ENCODE measurements around the gene TXLNG. TPM values are rescaled to one million over a fixed set of nuclear protein-coding genes. Genes with fewer than 3 reads are reported as not detected.

Gene TXLNG
- total and polyA plus RNA-seq, 2 of the 13 experiments (the other 11 are each of a cell fraction or from before 2014, with no cell fraction given) = 13.1 to 15.5 TPM

DNA sequence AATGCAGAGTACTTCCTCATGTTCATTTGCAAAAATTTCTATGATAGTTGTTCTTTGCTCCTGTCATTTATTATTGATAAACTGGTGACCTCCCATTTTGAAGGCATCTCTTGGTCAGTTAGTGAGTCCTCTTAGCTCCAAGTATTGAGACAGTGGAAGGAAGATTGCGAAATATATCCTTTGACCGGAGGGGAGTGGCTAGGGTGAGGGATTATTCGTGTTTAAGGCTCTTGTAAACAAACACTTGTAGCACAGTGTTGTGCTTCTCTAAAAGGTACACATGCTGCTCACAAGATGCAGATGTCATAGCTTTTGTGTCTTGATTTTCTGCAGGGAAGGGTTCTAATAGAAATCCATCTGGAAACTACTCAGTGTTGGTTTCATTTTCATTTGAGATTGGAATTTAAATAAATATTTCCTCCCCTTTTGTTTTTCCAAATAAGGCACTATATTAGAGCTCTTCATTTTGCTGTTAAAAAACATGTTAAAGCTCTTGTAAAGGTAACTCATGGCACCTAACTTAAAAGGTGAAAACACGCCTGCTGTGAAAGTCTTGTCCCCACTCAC lies 21.8 kb downstream of the TXLNG start:
- in situ Hi-C loops (cut with HindIII; ENCODE audit: extremely low pct_ligation_motif_present, low pct_unique_long_range_greater_than_20kb) = no loop called here
- H4K20me1 ChIP-seq (ENCODE audit: insufficient read depth, low read length) = peaks cover 2% of the 10 kb centered on the region
- H3K4me1 ChIP-seq (ENCODE audit: insufficient read depth, low read length) = peaks cover 18% of the 10 kb centered on the region
- H3K27me3 ChIP-seq (ENCODE audit: control insufficient read depth in 1 of 2, insufficient read depth in 2 of 2, low read length in 2 of 2) = no peaks in the 10 kb centered on the region
- H3K27ac ChIP-seq (ENCODE audit: extremely low read length, insufficient read depth, low read length) = peak overlapping the region; percentile 48
- ChIA-PET CTCF (ENCODE audit: low intra/inter-chr PET ratio, low total read pairs) (no interaction called here), POLR2A (interaction anchor here (1.3 to 2.1 kb wide), 3 partner anchors 22 to 89 kb away, joined by 6 to 16 read pairs (median 6); partner anchors contain the start of genes SYAP1 and TXLNG)
- peak; percentile 64 for DNase-seq (ENCODE audit: low spot score)
- no peaks in the 10 kb centered on the region for H3K9me3 ChIP-seq (ENCODE audit: low read length)
- WGBS (ENCODE audit: low lambda C conversion rate) = 30% methylated on average over 4 of the region's 4 CpGs
- no peak overlapping the region for H3K9ac ChIP-seq (ENCODE audit: insufficient read depth, low read depth, low read length)
- H3K4me2 ChIP-seq (ENCODE audit: low read depth, low read length) = peak overlapping the region; percentile 42; the same call in 1 of the 2 replicates
- H3K36me3 ChIP-seq (replicated peaks in 1 of 2; ENCODE audit: control insufficient read depth in 1 of 2, insufficient read depth in 2 of 2, low read length in 2 of 2) = no peaks in the 10 kb centered on the region
- peak; percentile 90 for ATAC-seq
- peak; percentile 63 for FAIRE-seq
- intact Hi-C loops (cut with micrococcal nuclease; ENCODE audit: unreplicated experiment) = no loop called here
- no peak overlapping the region for H2AFZ ChIP-seq (ENCODE audit: low read length)
- BruUV-seq (replicated peaks) = no TSS peak
- peaks cover 55% of the 10 kb centered on the region for H3K79me2 ChIP-seq (ENCODE audit: insufficient read depth, low read length)
- peak overlapping the region in 2 of 3 experiments; percentile 16 to 40; a peak in 2 of 6 replicates for H3K4me3 ChIP-seq (replicated peaks in 1 of 3; ENCODE audit: insufficient read depth in 1 of 3, low read depth in 2 of 3, low read length in 3 of 3)
- TF ChIP-seq, protein P1, sequence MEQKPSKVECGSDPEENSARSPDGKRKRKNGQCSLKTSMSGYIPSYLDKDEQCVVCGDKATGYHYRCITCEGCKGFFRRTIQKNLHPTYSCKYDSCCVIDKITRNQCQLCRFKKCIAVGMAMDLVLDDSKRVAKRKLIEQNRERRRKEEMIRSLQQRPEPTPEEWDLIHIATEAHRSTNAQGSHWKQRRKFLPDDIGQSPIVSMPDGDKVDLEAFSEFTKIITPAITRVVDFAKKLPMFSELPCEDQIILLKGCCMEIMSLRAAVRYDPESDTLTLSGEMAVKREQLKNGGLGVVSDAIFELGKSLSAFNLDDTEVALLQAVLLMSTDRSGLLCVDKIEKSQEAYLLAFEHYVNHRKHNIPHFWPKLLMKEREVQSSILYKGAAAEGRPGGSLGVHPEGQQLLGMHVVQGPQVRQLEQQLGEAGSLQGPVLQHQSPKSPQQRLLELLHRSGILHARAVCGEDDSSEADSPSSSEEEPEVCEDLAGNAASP (CRISPR knock-in tag; IDR thresholded peaks at IDR 0.05; ENCODE audit: borderline replicate concordance) = 0 out of 2 replicates have a peak, but pooled peaks have one; percentile 28
- 0 out of 2 replicates have a peak, but pooled peaks have one; percentile 37 for TF ChIP-seq MIXL1 (CRISPR knock-in tag; IDR thresholded peaks at IDR 0.05)
- no peak for TF ChIP-seq KAT2B (IDR thresholded peaks at IDR 0.05; ENCODE audit: borderline replicate concordance, low read depth, low read length)
- no peak for TF ChIP-seq ZNF224 (CRISPR knock-in tag; IDR thresholded peaks at IDR 0.05)
- no peak for TF ChIP-seq ZNF256 (CRISPR knock-in tag; conservative IDR thresholded peaks at IDR 0.05)
- TF ChIP-seq TARDBP (CRISPR knock-in tag; IDR thresholded peaks at IDR 0.05) = peak; percentile 49; the same call in 1 of the 2 replicates
- TF ChIP-seq, protein P2, sequence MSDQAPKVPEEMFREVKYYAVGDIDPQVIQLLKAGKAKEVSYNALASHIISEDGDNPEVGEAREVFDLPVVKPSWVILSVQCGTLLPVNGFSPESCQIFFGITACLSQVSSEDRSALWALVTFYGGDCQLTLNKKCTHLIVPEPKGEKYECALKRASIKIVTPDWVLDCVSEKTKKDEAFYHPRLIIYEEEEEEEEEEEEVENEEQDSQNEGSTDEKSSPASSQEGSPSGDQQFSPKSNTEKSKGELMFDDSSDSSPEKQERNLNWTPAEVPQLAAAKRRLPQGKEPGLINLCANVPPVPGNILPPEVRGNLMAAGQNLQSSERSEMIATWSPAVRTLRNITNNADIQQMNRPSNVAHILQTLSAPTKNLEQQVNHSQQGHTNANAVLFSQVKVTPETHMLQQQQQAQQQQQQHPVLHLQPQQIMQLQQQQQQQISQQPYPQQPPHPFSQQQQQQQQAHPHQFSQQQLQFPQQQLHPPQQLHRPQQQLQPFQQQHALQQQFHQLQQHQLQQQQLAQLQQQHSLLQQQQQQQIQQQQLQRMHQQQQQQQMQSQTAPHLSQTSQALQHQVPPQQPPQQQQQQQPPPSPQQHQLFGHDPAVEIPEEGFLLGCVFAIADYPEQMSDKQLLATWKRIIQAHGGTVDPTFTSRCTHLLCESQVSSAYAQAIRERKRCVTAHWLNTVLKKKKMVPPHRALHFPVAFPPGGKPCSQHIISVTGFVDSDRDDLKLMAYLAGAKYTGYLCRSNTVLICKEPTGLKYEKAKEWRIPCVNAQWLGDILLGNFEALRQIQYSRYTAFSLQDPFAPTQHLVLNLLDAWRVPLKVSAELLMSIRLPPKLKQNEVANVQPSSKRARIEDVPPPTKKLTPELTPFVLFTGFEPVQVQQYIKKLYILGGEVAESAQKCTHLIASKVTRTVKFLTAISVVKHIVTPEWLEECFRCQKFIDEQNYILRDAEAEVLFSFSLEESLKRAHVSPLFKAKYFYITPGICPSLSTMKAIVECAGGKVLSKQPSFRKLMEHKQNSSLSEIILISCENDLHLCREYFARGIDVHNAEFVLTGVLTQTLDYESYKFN (CRISPR knock-in tag; conservative IDR thresholded peaks at IDR 0.05) = peak; percentile 54
- TF ChIP-seq, protein P3, sequence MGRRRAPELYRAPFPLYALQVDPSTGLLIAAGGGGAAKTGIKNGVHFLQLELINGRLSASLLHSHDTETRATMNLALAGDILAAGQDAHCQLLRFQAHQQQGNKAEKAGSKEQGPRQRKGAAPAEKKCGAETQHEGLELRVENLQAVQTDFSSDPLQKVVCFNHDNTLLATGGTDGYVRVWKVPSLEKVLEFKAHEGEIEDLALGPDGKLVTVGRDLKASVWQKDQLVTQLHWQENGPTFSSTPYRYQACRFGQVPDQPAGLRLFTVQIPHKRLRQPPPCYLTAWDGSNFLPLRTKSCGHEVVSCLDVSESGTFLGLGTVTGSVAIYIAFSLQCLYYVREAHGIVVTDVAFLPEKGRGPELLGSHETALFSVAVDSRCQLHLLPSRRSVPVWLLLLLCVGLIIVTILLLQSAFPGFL (CRISPR knock-in tag; IDR thresholded peaks at IDR 0.05) = no peak
- TF ChIP-seq, protein P4, sequence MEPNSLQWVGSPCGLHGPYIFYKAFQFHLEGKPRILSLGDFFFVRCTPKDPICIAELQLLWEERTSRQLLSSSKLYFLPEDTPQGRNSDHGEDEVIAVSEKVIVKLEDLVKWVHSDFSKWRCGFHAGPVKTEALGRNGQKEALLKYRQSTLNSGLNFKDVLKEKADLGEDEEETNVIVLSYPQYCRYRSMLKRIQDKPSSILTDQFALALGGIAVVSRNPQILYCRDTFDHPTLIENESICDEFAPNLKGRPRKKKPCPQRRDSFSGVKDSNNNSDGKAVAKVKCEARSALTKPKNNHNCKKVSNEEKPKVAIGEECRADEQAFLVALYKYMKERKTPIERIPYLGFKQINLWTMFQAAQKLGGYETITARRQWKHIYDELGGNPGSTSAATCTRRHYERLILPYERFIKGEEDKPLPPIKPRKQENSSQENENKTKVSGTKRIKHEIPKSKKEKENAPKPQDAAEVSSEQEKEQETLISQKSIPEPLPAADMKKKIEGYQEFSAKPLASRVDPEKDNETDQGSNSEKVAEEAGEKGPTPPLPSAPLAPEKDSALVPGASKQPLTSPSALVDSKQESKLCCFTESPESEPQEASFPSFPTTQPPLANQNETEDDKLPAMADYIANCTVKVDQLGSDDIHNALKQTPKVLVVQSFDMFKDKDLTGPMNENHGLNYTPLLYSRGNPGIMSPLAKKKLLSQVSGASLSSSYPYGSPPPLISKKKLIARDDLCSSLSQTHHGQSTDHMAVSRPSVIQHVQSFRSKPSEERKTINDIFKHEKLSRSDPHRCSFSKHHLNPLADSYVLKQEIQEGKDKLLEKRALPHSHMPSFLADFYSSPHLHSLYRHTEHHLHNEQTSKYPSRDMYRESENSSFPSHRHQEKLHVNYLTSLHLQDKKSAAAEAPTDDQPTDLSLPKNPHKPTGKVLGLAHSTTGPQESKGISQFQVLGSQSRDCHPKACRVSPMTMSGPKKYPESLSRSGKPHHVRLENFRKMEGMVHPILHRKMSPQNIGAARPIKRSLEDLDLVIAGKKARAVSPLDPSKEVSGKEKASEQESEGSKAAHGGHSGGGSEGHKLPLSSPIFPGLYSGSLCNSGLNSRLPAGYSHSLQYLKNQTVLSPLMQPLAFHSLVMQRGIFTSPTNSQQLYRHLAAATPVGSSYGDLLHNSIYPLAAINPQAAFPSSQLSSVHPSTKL (CRISPR knock-in tag; IDR thresholded peaks at IDR 0.05) = peak; percentile 54; the same call in 1 of the 2 replicates
- TF ChIP-seq, protein P5, sequence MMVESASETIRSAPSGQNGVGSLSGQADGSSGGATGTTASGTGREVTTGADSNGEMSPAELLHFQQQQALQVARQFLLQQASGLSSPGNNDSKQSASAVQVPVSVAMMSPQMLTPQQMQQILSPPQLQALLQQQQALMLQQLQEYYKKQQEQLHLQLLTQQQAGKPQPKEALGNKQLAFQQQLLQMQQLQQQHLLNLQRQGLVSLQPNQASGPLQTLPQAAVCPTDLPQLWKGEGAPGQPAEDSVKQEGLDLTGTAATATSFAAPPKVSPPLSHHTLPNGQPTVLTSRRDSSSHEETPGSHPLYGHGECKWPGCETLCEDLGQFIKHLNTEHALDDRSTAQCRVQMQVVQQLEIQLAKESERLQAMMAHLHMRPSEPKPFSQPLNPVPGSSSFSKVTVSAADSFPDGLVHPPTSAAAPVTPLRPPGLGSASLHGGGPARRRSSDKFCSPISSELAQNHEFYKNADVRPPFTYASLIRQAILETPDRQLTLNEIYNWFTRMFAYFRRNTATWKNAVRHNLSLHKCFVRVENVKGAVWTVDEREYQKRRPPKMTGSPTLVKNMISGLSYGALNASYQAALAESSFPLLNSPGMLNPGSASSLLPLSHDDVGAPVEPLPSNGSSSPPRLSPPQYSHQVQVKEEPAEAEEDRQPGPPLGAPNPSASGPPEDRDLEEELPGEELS (CRISPR knock-in tag; IDR thresholded peaks at IDR 0.05) = peak; percentile 85
- TF ChIP-seq MED1 (CRISPR knock-in tag; IDR thresholded peaks at IDR 0.05) = peak; percentile 33; the same call in 1 of the 2 replicates
